HG02970 (cell line): ENCODE data around the gene KCNN1.
"Not testable (repeated sequence)": the region's sequence is repeated elsewhere in the genome, so short reads cannot be mapped to it uniquely, and the experiment has no call there.

Source experiments
- ATAC-seq: cut with Tn5 transposase; IDR thresholded peaks from one replicate; pipeline ENCODE4 v1.9.1; 2021; ENCODE audit warnings: mild to moderate bottlenecking, moderate library complexity, moderate number of reproducible peaks; ENCODE audit not compliant: unreplicated experiment, low FRiP score

Gene KCNN1

DNA sequence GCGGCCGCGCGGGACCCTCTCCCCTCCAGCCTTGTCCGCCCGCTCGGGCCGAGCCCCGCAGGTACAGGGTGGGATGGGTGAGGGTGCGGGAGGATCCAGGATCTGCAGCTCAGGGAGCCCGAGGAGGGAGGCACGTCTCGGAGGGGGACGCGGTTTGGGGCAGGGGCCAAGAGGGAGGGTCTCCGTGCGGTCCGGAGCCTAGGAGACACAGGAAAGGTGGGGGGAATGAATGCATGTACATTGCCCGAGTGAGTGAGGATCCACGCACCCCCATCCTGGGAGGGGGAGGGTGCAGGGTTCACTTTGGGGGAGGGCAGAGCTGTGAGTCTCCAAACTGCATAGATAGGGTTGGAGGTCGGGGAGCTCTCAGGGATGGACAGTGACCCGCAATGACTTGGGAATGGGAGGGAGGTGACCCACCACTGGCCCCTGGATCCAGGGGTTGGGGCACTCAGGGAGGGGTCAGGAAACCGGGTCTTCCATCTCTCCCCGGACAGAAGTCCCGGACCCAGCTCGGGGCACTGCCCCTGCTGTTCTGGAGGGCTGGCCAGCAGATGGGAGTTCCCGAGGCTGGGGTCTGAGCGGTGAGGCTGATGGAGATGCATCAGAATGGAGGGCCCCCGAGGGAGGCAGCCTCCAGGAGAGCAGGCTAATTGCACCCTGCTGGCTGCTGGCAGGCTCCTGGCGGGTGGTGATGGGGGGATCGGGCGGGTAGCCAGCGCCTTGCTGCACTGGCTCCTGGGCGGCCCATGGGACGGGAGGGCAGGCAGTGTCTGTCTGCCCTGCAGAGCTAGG lies 547 bp downstream of the KCNN1 start:
- ATAC-seq = no peak

GRCh38 chr19:17968362-17968761 lies 1.5 kb downstream of the KCNN1 start:
- no peak for ATAC-seq

- no peak for ATAC-seq
Measured at GRCh38 chr19:17969096-17969792, 2.3 kb downstream of the KCNN1 start.

DNA sequence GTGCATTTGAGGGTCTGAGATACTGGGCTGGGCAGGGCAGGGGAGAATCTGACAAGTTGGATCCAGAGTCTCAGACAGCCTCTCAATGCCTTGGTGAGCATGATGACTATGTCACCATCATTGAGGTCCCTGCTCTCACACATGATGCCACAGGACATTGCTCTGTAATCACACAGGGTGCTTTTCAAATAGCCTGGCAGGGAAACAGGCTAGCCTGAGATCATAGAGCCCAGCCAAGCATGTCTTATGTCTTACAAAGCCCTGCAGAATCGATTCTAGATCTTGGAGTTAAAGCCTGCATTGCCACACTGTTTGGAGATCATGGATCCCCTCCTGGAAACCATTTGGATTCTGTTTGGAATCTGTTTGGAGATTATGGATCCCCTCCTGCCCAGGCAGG lies 5.3 kb downstream of the KCNN1 start:
- ATAC-seq = no peak

GRCh38 chr19:17973759-17974158 lies 6.9 kb downstream of the KCNN1 start:
- no peak for ATAC-seq

DNA sequence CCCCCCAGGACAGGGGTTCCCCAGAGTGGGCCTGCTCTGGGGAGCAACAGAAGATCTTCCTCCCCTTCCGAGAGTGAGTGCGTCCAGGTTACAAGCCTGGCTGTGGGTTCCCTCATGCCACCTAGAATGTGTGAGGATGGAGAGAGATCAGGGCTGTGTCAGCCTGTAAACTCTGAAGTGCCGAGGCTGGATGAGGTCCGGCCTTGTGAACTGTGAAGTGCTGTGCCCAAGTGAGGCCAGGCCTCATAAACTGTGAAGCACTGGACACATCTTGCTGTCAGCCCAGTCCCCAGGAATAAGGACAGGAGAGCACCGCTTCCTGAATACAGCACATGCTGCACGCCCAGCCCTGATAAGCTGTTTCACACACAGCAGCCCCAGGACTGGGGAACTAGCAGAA lies 7.6 kb downstream of the KCNN1 start:
- ATAC-seq = no peak

GRCh38 chr19:17975032-17975431 lies 8.1 kb downstream of the KCNN1 start:
- ATAC-seq = no peak

- no peak for ATAC-seq
Measured at GRCh38 chr19:17977021-17977420, 10.1 kb downstream of the KCNN1 start.

DNA sequence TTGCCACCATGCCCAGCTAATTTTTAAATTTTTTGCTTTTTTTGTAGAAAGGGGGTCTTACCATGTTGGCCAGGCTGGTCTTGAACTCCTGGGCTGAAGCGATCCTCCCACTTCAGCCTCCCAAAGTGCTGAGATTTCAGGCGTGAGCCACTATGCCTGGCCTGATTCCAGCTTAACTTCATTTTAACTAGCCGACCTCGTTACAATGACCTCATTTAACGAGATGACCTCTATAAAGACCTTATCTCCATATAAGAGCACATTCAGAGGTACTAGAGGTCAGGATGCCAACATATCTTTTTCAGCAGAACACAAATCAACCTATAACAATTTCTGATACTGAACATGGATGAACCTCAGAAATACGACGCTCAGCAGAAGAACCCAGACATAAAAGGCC lies 10.6 kb downstream of the KCNN1 start:
- ATAC-seq = no peak

DNA sequence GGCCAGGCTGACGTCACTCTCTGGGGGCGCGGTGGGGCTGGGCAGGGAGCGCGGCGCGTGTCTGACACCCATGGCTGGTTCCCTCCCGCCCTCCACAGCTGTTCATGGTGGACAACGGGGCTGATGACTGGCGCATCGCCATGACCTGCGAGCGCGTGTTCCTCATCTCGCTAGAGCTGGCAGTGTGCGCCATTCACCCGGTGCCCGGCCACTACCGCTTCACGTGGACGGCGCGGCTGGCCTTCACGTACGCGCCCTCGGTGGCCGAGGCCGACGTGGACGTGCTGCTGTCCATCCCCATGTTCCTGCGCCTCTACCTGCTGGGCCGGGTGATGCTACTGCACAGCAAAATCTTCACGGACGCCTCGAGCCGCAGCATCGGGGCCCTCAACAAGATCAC lies 14.7 kb downstream of the KCNN1 start:
- ATAC-seq = no peak

- no peak for ATAC-seq
Measured at GRCh38 chr19:17982430-17982829, 15.5 kb downstream of the KCNN1 start.

GRCh38 chr19:17985037-17985818 lies 18.3 kb downstream of the KCNN1 start:
- no peak for ATAC-seq

- not testable (repeated sequence) for ATAC-seq
Measured at GRCh38 chr19:17986569-17986968, 19.7 kb downstream of the KCNN1 start.

- ATAC-seq = no peak
Measured at GRCh38 chr19:17988161-17988560, 21.3 kb downstream of the KCNN1 start.

GRCh38 chr19:17989425-17990094 lies 22.7 kb downstream of the KCNN1 start:
- no peak for ATAC-seq

DNA sequence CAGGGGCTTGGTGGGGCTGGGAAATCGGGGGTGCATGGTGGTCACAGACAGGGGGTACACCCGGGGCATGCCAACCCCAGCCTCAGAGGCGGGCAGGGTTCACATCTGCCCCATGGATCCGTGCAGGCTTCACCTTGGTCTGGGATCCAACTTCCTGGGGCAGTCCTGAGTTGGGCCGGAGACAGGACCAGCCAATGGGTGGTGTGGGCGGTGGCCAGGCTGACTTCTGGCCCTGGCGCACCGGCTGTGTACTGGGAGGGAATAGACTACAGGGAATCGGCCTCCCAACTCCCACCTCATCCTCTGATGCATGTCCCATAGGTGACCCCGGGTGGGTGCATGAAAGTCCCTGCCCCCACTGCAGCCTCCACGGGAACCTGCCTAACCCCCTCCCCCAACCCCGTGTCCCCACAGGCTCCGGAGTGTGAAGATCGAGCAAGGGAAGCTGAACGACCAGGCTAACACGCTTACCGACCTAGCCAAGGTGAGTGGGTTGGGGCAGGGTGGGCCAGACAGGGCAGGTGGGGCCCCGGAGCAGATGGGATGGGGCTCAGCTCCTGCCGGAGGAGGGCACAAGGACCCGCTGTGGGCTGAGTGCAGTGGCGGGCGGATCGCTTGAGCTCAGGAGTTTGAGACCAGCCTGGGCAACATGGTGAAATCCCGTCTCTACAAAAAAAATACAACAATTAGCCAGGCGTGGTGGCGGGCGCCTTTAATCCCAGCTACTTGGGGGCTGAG lies 26.3 kb downstream of the KCNN1 start:
- ATAC-seq = no peak

DNA sequence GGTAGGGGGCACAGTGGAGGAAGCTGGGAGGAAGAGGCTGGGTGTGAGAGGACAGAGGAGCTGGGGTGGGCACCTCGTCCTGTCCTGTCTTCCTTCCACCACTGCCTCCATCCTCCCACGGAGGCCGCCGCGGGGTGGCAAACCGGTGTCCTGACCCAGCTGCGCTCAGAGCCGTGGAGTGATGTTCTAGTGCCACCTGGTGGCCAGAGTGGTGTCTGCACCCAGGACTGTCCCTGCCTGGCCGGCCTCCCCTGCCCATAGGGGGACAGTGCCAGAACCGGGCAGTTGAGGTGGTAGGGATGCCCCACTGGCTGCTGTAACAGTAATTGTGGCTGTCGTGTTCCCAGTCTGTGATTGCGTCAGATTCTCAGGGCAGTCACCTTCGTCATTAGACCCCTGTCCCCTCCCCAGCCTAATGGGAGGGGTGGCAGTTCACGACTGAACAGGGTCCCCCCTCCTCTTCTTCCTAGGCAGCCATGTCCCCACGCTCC lies 30.0 kb downstream of the KCNN1 start:
- no peak for ATAC-seq

DNA sequence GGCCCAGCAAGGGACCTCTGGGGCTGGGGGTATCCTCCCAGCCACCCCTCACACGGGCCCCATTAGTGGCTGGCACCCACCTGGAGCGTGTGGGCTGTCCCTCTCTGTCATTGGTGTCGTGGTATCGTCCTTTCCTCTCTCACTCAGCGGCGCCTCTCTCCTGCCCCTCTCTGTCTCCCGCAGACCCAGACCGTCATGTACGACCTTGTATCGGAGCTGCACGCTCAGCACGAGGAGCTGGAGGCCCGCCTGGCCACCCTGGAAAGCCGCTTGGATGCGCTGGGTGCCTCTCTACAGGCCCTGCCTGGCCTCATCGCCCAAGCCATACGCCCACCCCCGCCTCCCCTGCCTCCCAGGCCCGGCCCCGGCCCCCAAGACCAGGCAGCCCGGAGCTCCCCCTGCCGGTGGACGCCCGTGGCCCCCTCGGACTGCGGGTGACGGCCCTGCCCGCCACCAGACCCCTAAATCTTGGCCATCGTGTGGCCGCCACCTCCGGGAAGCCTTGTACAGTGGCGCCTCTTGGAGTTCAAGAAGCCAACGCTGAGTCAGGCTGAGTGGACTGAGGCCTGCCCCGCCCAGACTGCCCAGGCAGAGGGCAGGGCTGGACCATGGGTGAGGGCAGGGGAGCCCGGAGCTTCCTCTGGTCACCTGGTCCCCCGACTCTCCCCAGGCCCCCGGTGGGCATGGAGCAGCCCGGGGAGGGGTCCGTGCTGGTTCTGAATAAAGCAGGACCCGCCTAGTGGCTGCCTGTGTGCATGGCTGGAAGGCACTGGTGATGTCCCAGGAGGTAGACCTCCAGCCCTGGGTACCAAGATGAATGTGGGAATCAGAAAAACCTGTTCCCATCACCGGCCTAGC lies 31.3 kb downstream of the KCNN1 start:
- ATAC-seq = no peak

GRCh38 chr19:17998827-17999150 lies 31.9 kb downstream of the KCNN1 start:
- no peak for ATAC-seq
